HepG2 (cell line): ENCODE data around the gene FEV. TPM values are rescaled to one million over a fixed set of nuclear protein-coding genes. Genes with fewer than 3 reads are reported as not detected.

ENCODE experiments used
- ATAC-seq: fragments of 200-7000 bp; cut with Tn5 transposase; 3 replicates; pipeline ENCODE4 v1.9.1; 2020; ENCODE audit warnings: mild to moderate bottlenecking, moderate library complexity
- BruUV-seq: library from RNA; stranded (reverse); fragments of 400-500 nt; replicated peaks from 2 replicates; lab custom pipeline; 2021; lab: Mats Ljungman, UMichigan
- CTCF ChIA-PET: fragments of 300-600 bp; formaldehyde crosslinking; extraction: SDS; loops from one replicate; lab custom pipeline; 2021; ENCODE audit warnings: low total read pairs, inconsistent platforms, low intra/inter-chr PET ratio; lab: Yijun Ruan, JAX
- POLR2A ChIA-PET: fragments of 350-600 bp; sonication (Branson Sonifier 250); formaldehyde crosslinking; loops from one replicate; lab custom pipeline; 2020; ENCODE audit warnings: antibody characterized with exemption, inconsistent platforms; lab: Yijun Ruan, JAX
- DNase-seq: peaks from one replicate; pipeline ENCODE4 v3.0.0-alpha.2; 2015; ENCODE audit warnings: low spot score
- FAIRE-seq: peaks from 3 replicates; lab custom pipeline; 2011; peaks lifted over from hg19 to GRCh38; lab: Jason Lieb, UNC
- H2AFZ ChIP-seq: one replicate; pipeline ENCODE4 v1.6.1; 2011; ENCODE audit warnings: low read length, inconsistent platforms
- H3K27ac ChIP-seq: fragments of 300-600 bp; 3 replicates; pipeline ENCODE4 v1.8.0; 2011; ENCODE audit warnings: mixed run types, mild to moderate bottlenecking, mixed read lengths, low read length, inconsistent platforms; ENCODE audit not compliant: insufficient read depth; ENCODE audit errors: extremely low read length
- H3K27me3 ChIP-seq, 2 experiments: fragments of 200-600 bp in 1 of 2; 2 replicates in 1 of 2; 3 replicates in 1 of 2; pipeline versions ENCODE4 v1.6.0 to v1.8.0; 2011; ENCODE audit warnings: low read length in 2 of 2, mild to moderate bottlenecking in 2 of 2, moderate library complexity in 2 of 2, inconsistent platforms in 1 of 2; ENCODE audit not compliant: insufficient read depth in 2 of 2, control insufficient read depth in 1 of 2
- H3K36me3 ChIP-seq, 2 experiments: fragments of 200-600 bp in 1 of 2; replicated peaks in 1 of 2; 2 replicates in 1 of 2; 3 replicates in 1 of 2; pipeline versions ENCODE4 v1.5.1 to v1.8.0; 2011; ENCODE audit warnings: low read length in 2 of 2, inconsistent platforms in 1 of 2; ENCODE audit not compliant: insufficient read depth in 2 of 2, control insufficient read depth in 1 of 2
- H3K4me1 ChIP-seq: 2 replicates; pipeline ENCODE4 v1.5.1; 2012; ENCODE audit warnings: low read length, inconsistent platforms; ENCODE audit not compliant: insufficient read depth
- H3K4me2 ChIP-seq: 2 replicates; pipeline ENCODE4 v1.6.0; 2011; ENCODE audit warnings: low read depth, low read length, inconsistent platforms
- H3K4me3 ChIP-seq, 3 experiments: fragments of 200-600 bp in 1 of 3; sonication (generic), shearing (Covaris generic) in 1 of 3; replicated peaks in 1 of 3; 2 replicates each; pipeline ENCODE4 v1.5.1; 2011 to 2016; ENCODE audit warnings: low read length in 3 of 3, inconsistent platforms in 2 of 3, low read depth in 2 of 3, mild to moderate bottlenecking in 2 of 3, control low read depth in 1 of 3, mixed read lengths in 1 of 3; ENCODE audit not compliant: insufficient read depth in 1 of 3
- H3K79me2 ChIP-seq: one replicate; pipeline ENCODE4 v1.6.1; 2011; ENCODE audit warnings: low read length, inconsistent platforms; ENCODE audit not compliant: insufficient read depth
- H3K9ac ChIP-seq: 2 replicates; pipeline ENCODE4 v1.6.0; 2011; ENCODE audit warnings: mild to moderate bottlenecking, low read depth, low read length, inconsistent platforms; ENCODE audit not compliant: insufficient read depth
- H3K9me3 ChIP-seq: 2 replicates; pipeline ENCODE4 v1.5.1; 2012; ENCODE audit warnings: mild to moderate bottlenecking, low read length
- H4K20me1 ChIP-seq: 2 replicates; pipeline ENCODE4 v1.6.0; 2011; ENCODE audit warnings: inconsistent platforms, mild to moderate bottlenecking, low read length, moderate library complexity; ENCODE audit not compliant: insufficient read depth
- ARNTL ChIP-seq: sonication (generic); formaldehyde crosslinking; IDR thresholded peaks from 2 replicates; pipeline ENCODE4 v1.4.0; 2020; ENCODE audit warnings: mild to moderate bottlenecking, missing genetic modification reagents
- CEBPG ChIP-seq: IDR thresholded peaks from 2 replicates; pipeline ENCODE4 v1.6.1; 2016
- KDM2A ChIP-seq: sonication (generic); formaldehyde crosslinking; IDR thresholded peaks from 2 replicates; pipeline ENCODE4 v1.4.0; 2020; ENCODE audit warnings: low read depth, missing genetic modification reagents, borderline replicate concordance
- KLF16 ChIP-seq, 2 experiments: sonication (generic) in 1 of 2; formaldehyde crosslinking in 1 of 2; IDR thresholded peaks; 2 replicates each; pipeline versions ENCODE4 v1.6.1 to v1.8.0; 2016 to 2023; ENCODE audit warnings: missing genetic modification reagents in 2 of 2, missing compliant biosample characterization in 1 of 2
- KLF6 ChIP-seq: IDR thresholded peaks from 2 replicates; pipeline ENCODE4 v1.8.0; 2016; ENCODE audit warnings: missing biosample characterization, missing genetic modification reagents
- SP1 ChIP-seq, 2 experiments: fragments of 450-650 bp in 1 of 2; sonication (generic) in 1 of 2; formaldehyde crosslinking in 1 of 2; IDR thresholded peaks; 2 replicates each; pipeline versions ENCODE4 v1.4.0 to v1.6.1; 2016 to 2020; ENCODE audit warnings: missing genetic modification reagents in 1 of 2
- SUZ12 ChIP-seq: fragments of 150-350 bp; IDR thresholded peaks from 2 replicates; pipeline ENCODE4 v1.6.1; 2014; ENCODE audit warnings: low read depth, low read length
- THAP11 ChIP-seq: IDR thresholded peaks from 2 replicates; pipeline ENCODE4 v1.6.1; 2016; ENCODE audit warnings: missing biosample characterization, missing genetic modification reagents
- ZFP90 ChIP-seq: sonication (generic); formaldehyde crosslinking; IDR thresholded peaks from 2 replicates; pipeline ENCODE4 v1.8.0; 2022; ENCODE audit warnings: missing genetic modification reagents, mild to moderate bottlenecking, inconsistent platforms, borderline replicate concordance
- ZNF17 ChIP-seq: sonication (generic); formaldehyde crosslinking; IDR thresholded peaks from 2 replicates; pipeline ENCODE4 v1.5.0; 2020; ENCODE audit warnings: mild to moderate bottlenecking, missing genetic modification reagents
- ZNF572 ChIP-seq: sonication (generic); formaldehyde crosslinking; IDR thresholded peaks from 2 replicates; pipeline ENCODE4 v1.5.1; 2020; ENCODE audit warnings: mild to moderate bottlenecking, missing genetic modification reagents
- WGBS: methylation state at CpG from one replicate; pipeline ENCODE4 v1.1.6; 2017; ENCODE audit warnings: low lambda C conversion rate; 5-methylcytosine and 5-hydroxymethylcytosine counted together
- in situ Hi-C: cut with HindIII; loops from 2 replicates; pipeline ENCODE4 v1.10.0; 2017; ENCODE audit warnings: low pct_unique_long_range_greater_than_20kb; ENCODE audit not compliant: extremely low pct_ligation_motif_present
- intact Hi-C: fragments of 100-400 bp; cut with micrococcal nuclease; formaldehyde crosslinking; loops from one replicate; pipeline ENCODE4 v1.10.0; 2022; ENCODE audit not compliant: unreplicated experiment
- polyA plus RNA-seq, 8 experiments: library from polyadenylated mRNA; depleted of rRNA in 3 of 8; stranded (reverse) in 7 of 8; unstranded in 1 of 8; fragments of >200 nt; fragmentation: Illumina TruSeq in 4 of 8; extraction: Trizol in 4 of 8; gene quantifications; 2 replicates each; pipeline versions ENCODE4 v1.2.1 to v1.2.3, GENCODE V29; 2011 to 2016; ENCODE audit warnings: low read depth in 4 of 8, missing spikeins in 1 of 8, mixed read lengths in 1 of 8; ENCODE audit not compliant: insufficient read depth in 1 of 8
- total RNA-seq, 5 experiments: library from RNA; depleted of rRNA; stranded (reverse); fragments of >200 nt; fragmentation: Illumina TruSeq; extraction: Trizol; gene quantifications; 2 replicates each; pipeline ENCODE4 v1.2.3, GENCODE V29; 2016; ENCODE audit warnings: low read depth in 1 of 5
- TF ChIP-seq, protein P1 (sequence below): sonication (generic); formaldehyde crosslinking; IDR thresholded peaks from 2 replicates; pipeline ENCODE4 v1.4.0; 2020; ENCODE audit warnings: missing genetic modification reagents, borderline replicate concordance
- TF ChIP-seq, protein P2 (sequence below): sonication (generic); formaldehyde crosslinking; IDR thresholded peaks from 2 replicates; pipeline ENCODE4 v1.9.0; 2022; ENCODE audit warnings: missing genetic modification reagents, mild to moderate bottlenecking, borderline replicate concordance
- TF ChIP-seq, protein P3 (sequence below): sonication (generic); formaldehyde crosslinking; IDR thresholded peaks from 2 replicates; pipeline ENCODE4 v1.4.0; 2020; ENCODE audit warnings: missing genetic modification reagents, borderline replicate concordance
- TF ChIP-seq, protein P4 (sequence below): IDR thresholded peaks from 2 replicates; pipeline ENCODE4 v1.6.1; 2018; ENCODE audit warnings: missing genetic modification reagents, mild to moderate bottlenecking, missing compliant biosample characterization
- TF ChIP-seq, protein P5 (sequence below): sonication (generic); formaldehyde crosslinking; IDR thresholded peaks from 2 replicates; pipeline ENCODE4 v1.4.0; 2020; ENCODE audit warnings: missing genetic modification reagents

Gene FEV
- total and polyA plus RNA-seq, 2 of the 13 experiments (the other 11 are each of a cell fraction or from before 2014, with no cell fraction given), result not detected

DNA sequence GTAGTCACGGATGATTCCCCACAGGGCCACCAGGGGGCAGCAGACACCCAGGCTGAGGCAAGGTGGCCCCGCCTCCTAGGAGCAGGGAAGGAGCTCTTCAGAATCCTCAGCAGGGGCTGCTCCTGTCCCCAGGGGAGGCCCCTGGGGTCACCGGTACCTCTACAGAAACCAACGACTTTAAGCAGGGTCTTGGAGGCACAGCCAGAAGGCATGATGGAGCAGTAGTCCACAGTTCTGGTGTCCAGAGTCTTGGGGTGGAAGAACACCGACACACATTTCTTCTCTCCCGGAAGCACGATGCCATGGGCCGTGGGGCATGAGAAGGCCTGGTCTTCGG, 44.8 kb upstream of the FEV start:
- WGBS, result 35% methylated on average over 8 of the region's 9 CpGs
- H3K9me3 ChIP-seq, result no peaks in the 10 kb centered on the region
- BruUV-seq, result no TSS peak
- H3K4me3 ChIP-seq, result no peak overlapping the region
- no peak overlapping the region for H3K27ac ChIP-seq
- no peaks in the 10 kb centered on the region for H3K36me3 ChIP-seq
- FAIRE-seq (peak; percentile 97), DNase-seq (peak; percentile 73), ATAC-seq (peak; percentile 88)
- no peak overlapping the region for H3K4me2 ChIP-seq
- in situ Hi-C loops (no loop called here), intact Hi-C loops (loop anchor here (1.0 to 2.0 kb wide), 3 partner anchors 27 to 126 kb away; no protein-coding TSS in a partner anchor)
- ChIA-PET POLR2A (interaction anchor here (0.9 to 1.3 kb wide), 3 partner anchors 28 to 125 kb away, joined by 3 to 5 read pairs (median 3); no protein-coding TSS in a partner anchor), CTCF (interaction anchor here (0.7 to 3.2 kb wide), 7 partner anchors 28 to 125 kb away, joined by 3 to 48 read pairs (median 4); no protein-coding TSS in a partner anchor)
- H3K9ac ChIP-seq, result no peak overlapping the region
- no peaks in the 10 kb centered on the region for H3K79me2 ChIP-seq
- no peak overlapping the region for H2AFZ ChIP-seq
- peaks cover 14% of the 10 kb centered on the region; the same call in 1 of the 2 replicates for H4K20me1 ChIP-seq
- H3K27me3 ChIP-seq, result peaks cover 18 to 83% of the 10 kb centered on the region in 2 experiments
- no peaks in the 10 kb centered on the region for H3K4me1 ChIP-seq
- no peak for TF ChIP-seq ZFP90
- TF ChIP-seq SP1 (IDR thresholded peaks at IDR 0.05), result no peak
- peak; percentile 81 for TF ChIP-seq SP1 (CRISPR knock-in tag; IDR thresholded peaks at IDR 0.05)
- no peak for TF ChIP-seq KLF6 (CRISPR knock-in tag)
- no peak for TF ChIP-seq ARNTL (CRISPR knock-in tag)
- 0 out of 2 replicates have a peak, but pooled peaks have one; percentile 16 for TF ChIP-seq THAP11 (CRISPR knock-in tag)
- TF ChIP-seq, protein P1, sequence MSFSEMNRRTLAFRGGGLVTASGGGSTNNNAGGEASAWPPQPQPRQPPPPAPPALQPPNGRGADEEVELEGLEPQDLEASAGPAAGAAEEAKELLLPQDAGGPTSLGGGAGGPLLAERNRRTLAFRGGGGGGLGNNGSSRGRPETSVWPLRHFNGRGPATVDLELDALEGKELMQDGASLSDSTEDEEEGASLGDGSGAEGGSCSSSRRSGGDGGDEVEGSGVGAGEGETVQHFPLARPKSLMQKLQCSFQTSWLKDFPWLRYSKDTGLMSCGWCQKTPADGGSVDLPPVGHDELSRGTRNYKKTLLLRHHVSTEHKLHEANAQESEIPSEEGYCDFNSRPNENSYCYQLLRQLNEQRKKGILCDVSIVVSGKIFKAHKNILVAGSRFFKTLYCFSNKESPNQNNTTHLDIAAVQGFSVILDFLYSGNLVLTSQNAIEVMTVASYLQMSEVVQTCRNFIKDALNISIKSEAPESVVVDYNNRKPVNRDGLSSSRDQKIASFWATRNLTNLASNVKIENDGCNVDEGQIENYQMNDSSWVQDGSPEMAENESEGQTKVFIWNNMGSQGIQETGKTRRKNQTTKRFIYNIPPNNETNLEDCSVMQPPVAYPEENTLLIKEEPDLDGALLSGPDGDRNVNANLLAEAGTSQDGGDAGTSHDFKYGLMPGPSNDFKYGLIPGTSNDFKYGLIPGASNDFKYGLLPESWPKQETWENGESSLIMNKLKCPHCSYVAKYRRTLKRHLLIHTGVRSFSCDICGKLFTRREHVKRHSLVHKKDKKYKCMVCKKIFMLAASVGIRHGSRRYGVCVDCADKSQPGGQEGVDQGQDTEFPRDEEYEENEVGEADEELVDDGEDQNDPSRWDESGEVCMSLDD (CRISPR knock-in tag), result no peak
- TF ChIP-seq, protein P2, sequence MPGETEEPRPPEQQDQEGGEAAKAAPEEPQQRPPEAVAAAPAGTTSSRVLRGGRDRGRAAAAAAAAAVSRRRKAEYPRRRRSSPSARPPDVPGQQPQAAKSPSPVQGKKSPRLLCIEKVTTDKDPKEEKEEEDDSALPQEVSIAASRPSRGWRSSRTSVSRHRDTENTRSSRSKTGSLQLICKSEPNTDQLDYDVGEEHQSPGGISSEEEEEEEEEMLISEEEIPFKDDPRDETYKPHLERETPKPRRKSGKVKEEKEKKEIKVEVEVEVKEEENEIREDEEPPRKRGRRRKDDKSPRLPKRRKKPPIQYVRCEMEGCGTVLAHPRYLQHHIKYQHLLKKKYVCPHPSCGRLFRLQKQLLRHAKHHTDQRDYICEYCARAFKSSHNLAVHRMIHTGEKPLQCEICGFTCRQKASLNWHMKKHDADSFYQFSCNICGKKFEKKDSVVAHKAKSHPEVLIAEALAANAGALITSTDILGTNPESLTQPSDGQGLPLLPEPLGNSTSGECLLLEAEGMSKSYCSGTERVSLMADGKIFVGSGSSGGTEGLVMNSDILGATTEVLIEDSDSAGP, result 0 out of 2 replicates have a peak, but pooled peaks have one; percentile 58
- 0 out of 4 replicates have a peak, but pooled peaks of 1 of the 2 experiments have one; percentile 37 for TF ChIP-seq KLF16 (CRISPR knock-in tag; IDR thresholded peaks at IDR 0.05)
- 0 out of 2 replicates have a peak, but pooled peaks have one; percentile 21 for TF ChIP-seq ZNF572 (CRISPR knock-in tag)
- TF ChIP-seq SUZ12, result no peak
- TF ChIP-seq KDM2A (CRISPR knock-in tag), result peak; percentile 63; the same call in 1 of the 2 replicates
- TF ChIP-seq ZNF17, result no peak
- TF ChIP-seq, protein P3, sequence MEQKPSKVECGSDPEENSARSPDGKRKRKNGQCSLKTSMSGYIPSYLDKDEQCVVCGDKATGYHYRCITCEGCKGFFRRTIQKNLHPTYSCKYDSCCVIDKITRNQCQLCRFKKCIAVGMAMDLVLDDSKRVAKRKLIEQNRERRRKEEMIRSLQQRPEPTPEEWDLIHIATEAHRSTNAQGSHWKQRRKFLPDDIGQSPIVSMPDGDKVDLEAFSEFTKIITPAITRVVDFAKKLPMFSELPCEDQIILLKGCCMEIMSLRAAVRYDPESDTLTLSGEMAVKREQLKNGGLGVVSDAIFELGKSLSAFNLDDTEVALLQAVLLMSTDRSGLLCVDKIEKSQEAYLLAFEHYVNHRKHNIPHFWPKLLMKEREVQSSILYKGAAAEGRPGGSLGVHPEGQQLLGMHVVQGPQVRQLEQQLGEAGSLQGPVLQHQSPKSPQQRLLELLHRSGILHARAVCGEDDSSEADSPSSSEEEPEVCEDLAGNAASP (CRISPR knock-in tag), result peak; percentile 65; the same call in 1 of the 2 replicates
- 0 out of 2 replicates have a peak, but pooled peaks have one; percentile 12 for TF ChIP-seq CEBPG (CRISPR knock-in tag)
- TF ChIP-seq, protein P4, sequence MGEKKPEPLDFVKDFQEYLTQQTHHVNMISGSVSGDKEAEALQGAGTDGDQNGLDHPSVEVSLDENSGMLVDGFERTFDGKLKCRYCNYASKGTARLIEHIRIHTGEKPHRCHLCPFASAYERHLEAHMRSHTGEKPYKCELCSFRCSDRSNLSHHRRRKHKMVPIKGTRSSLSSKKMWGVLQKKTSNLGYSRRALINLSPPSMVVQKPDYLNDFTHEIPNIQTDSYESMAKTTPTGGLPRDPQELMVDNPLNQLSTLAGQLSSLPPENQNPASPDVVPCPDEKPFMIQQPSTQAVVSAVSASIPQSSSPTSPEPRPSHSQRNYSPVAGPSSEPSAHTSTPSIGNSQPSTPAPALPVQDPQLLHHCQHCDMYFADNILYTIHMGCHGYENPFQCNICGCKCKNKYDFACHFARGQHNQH, result no peak; the same call in 1 of the 2 replicates
- TF ChIP-seq, protein P5, sequence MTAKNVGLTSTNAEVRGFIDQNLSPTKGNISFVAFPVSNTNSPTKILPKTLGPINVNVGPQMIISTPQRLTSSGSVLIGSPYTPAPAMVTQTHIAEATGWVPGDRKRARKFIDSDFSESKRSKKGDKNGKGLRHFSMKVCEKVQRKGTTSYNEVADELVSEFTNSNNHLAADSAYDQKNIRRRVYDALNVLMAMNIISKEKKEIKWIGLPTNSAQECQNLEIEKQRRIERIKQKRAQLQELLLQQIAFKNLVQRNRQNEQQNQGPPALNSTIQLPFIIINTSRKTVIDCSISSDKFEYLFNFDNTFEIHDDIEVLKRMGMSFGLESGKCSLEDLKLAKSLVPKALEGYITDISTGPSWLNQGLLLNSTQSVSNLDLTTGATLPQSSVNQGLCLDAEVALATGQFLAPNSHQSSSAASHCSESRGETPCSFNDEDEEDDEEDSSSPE (CRISPR knock-in tag), result no peak
